SK-N-SH (cell line): ENCODE results near the gene CHD2. TPM values are rescaled to one million over a fixed set of nuclear protein-coding genes. Genes with fewer than 3 reads are reported as not detected.
"Not testable (repeated sequence)": the region's sequence is repeated elsewhere in the genome, so short reads cannot be mapped to it uniquely, and the experiment has no call there.

ENCODE experiments used
- CTCF ChIA-PET: fragments of 300-600, 350-600 bp; formaldehyde crosslinking; extraction: SDS; loops from one replicate; lab custom pipeline; 2021; lab: Yijun Ruan, JAX
- POLR2A ChIA-PET: fragments of 350-600 bp; sonication (Branson Sonifier 250); formaldehyde crosslinking; extraction: SDS; loops from one replicate; lab custom pipeline; 2020; ENCODE audit warnings: antibody characterized with exemption, inconsistent platforms; lab: Yijun Ruan, JAX
- DNase-seq: peaks from one replicate; pipeline ENCODE4 v3.0.0; 2012
- H2AFZ ChIP-seq: fragments of 200-600 bp; sonication (generic); 2 replicates; pipeline ENCODE4 v1.8.1; 2016; ENCODE audit warnings: antibody characterized with exemption, mild to moderate bottlenecking, low read depth
- H3F3A ChIP-seq: fragments of 200-600 bp; sonication (generic); replicated peaks from 2 replicates; pipeline ENCODE3; 2016; ENCODE audit warnings: antibody characterized with exemption, mild to moderate bottlenecking; ENCODE audit not compliant: insufficient read depth
- H3K27ac ChIP-seq, 2 experiments: fragments of 200-500 bp in 1 of 2; fragments of 200-600 bp in 1 of 2; sonication (Bioruptor generic) in 1 of 2; sonication (generic), shearing (Covaris generic) in 1 of 2; 2 replicates each; pipeline versions ENCODE4 v1.5.1 to v1.6.1; 2014 to 2016; ENCODE audit warnings: low read depth in 2 of 2, inconsistent platforms in 1 of 2, low read length in 1 of 2, mild to moderate bottlenecking in 1 of 2, mixed read lengths in 1 of 2
- H3K27me3 ChIP-seq: fragments of 200-600 bp; sonication (generic), shearing (Covaris generic); 2 replicates; pipeline ENCODE4 v1.6.1; 2016; ENCODE audit warnings: mixed run types; ENCODE audit not compliant: insufficient read depth
- H3K36me3 ChIP-seq, 2 experiments: fragments of 200-500 bp in 1 of 2; fragments of 200-600 bp in 1 of 2; sonication (Bioruptor generic) in 1 of 2; sonication (generic) in 1 of 2; replicated peaks in 1 of 2; 2 replicates each; pipeline versions ENCODE3 to v1.5.1; 2014 to 2016; ENCODE audit warnings: low read length in 1 of 2, mild to moderate bottlenecking in 1 of 2; ENCODE audit not compliant: insufficient read depth in 2 of 2, control insufficient read depth in 1 of 2
- H3K4me1 ChIP-seq, 2 experiments: fragments of 200-500 bp in 1 of 2; fragments of 200-600 bp in 1 of 2; sonication (Bioruptor generic) in 1 of 2; sonication (generic), shearing (Covaris generic) in 1 of 2; 2 replicates each; pipeline versions ENCODE4 v1.5.1 to v1.6.1; 2014 to 2016; ENCODE audit warnings: low read depth in 1 of 2, low read length in 1 of 2, mixed run types in 1 of 2; ENCODE audit not compliant: insufficient read depth in 2 of 2, control insufficient read depth in 1 of 2
- H3K4me2 ChIP-seq: fragments of 200-600 bp; sonication (generic), shearing (Covaris generic); 2 replicates; pipeline ENCODE4 v1.6.1; 2017; ENCODE audit warnings: mixed run types
- H3K4me3 ChIP-seq, 2 experiments: fragments of 200-500 bp in 1 of 2; fragments of 200-600 bp in 1 of 2; sonication (Bioruptor generic) in 1 of 2; sonication (generic), shearing (Covaris generic) in 1 of 2; 2 replicates each; pipeline versions ENCODE4 v1.5.1 to v1.8.1; 2014 to 2016; ENCODE audit warnings: low read depth in 2 of 2, inconsistent platforms in 1 of 2, low read length in 1 of 2, mild to moderate bottlenecking in 1 of 2, mixed read lengths in 1 of 2, moderate library complexity in 1 of 2
- H3K79me2 ChIP-seq: fragments of 200-600 bp; sonication (generic); 2 replicates; pipeline ENCODE4 v1.8.1; 2017; ENCODE audit warnings: mild to moderate bottlenecking; ENCODE audit not compliant: insufficient read depth
- H3K9ac ChIP-seq: fragments of 200-600 bp; sonication (generic); 2 replicates; pipeline ENCODE4 v1.6.1; 2017; ENCODE audit warnings: mixed run types
- H3K9me2 ChIP-seq: fragments of 200-600 bp; sonication (generic); 2 replicates; pipeline ENCODE4 v1.6.1; 2017; ENCODE audit warnings: mixed run types
- H3K9me3 ChIP-seq: fragments of 200-600 bp; sonication (generic); 2 replicates; pipeline ENCODE4 v1.6.1; 2017; ENCODE audit warnings: mixed run types, mild to moderate bottlenecking, moderate library complexity
- H4K20me1 ChIP-seq: fragments of 200-600 bp; sonication (generic); 2 replicates; pipeline ENCODE4 v1.6.1; 2017; ENCODE audit warnings: mild to moderate bottlenecking, mixed run types; ENCODE audit not compliant: insufficient read depth
- CHD2 ChIP-seq: fragments of 150-350 bp; IDR thresholded peaks from 2 replicates; pipeline ENCODE4 v1.6.1; 2018; ENCODE audit warnings: low read length; ENCODE audit not compliant: partially characterized antibody
- ELF1 ChIP-seq: IDR thresholded peaks from 2 replicates; pipeline ENCODE4 v1.4.0; 2012
- FOSL2 ChIP-seq: IDR thresholded peaks from 2 replicates; pipeline ENCODE4 v1.4.0; 2012; ENCODE audit warnings: low read depth, mild to moderate bottlenecking, moderate library complexity, borderline replicate concordance
- GATA2 ChIP-seq: sonication (generic); formaldehyde crosslinking; IDR thresholded peaks from 2 replicates; pipeline ENCODE4 v1.5.0; 2020; ENCODE audit warnings: mild to moderate bottlenecking, missing genetic modification reagents
- MXI1 ChIP-seq: IDR thresholded peaks from 2 replicates; pipeline ENCODE4 v1.6.1; 2012; ENCODE audit warnings: mild to moderate bottlenecking, low read depth, low read length, improper control_type of control experiment
- NFIC ChIP-seq: IDR thresholded peaks from 2 replicates; pipeline ENCODE4 v1.4.0; 2012; ENCODE audit warnings: borderline replicate concordance
- PBX3 ChIP-seq: IDR thresholded peaks from 2 replicates; pipeline ENCODE4; 2012
- RCOR1 ChIP-seq: fragments of 150-350 bp; IDR thresholded peaks from 2 replicates; pipeline ENCODE4 v1.6.1; 2017; ENCODE audit warnings: antibody characterized with exemption, low read length
- RFX5 ChIP-seq: IDR thresholded peaks from 2 replicates; pipeline ENCODE4 v1.6.1; 2012; ENCODE audit warnings: mild to moderate bottlenecking, improper control_type of control experiment, low read length
- RXRA ChIP-seq: IDR thresholded peaks from 2 replicates; pipeline ENCODE4 v1.4.0; 2012; ENCODE audit warnings: low read depth, mild to moderate bottlenecking, borderline replicate concordance
- TCF12 ChIP-seq: IDR thresholded peaks from 2 replicates; pipeline ENCODE4 v1.4.0; 2012
- TEAD4 ChIP-seq: IDR thresholded peaks from 2 replicates; pipeline ENCODE4 v1.4.0; 2012; ENCODE audit warnings: mild to moderate bottlenecking, borderline replicate concordance; ENCODE audit not compliant: insufficient read depth
- WGBS: methylation state at CpG from one replicate; pipeline ENCODE4 v1.1.6; 2017; ENCODE audit warnings: low lambda C conversion rate; 5-methylcytosine and 5-hydroxymethylcytosine counted together
- polyA plus RNA-seq, 3 experiments: library from polyadenylated mRNA; depleted of rRNA; stranded (reverse); fragments of >200 nt; gene quantifications; 2 replicates each; pipeline ENCODE4 v1.2.3, GENCODE V29; 2012

Gene CHD2
- polyA plus RNA-seq, 1 of the 3 experiments (the other 2 are of a cell fraction): 25.3 TPM

- no peak for TF ChIP-seq PBX3
- TF ChIP-seq MXI1: no peak
- TF ChIP-seq RXRA: no peak
- no peak for TF ChIP-seq ELF1
- TF ChIP-seq GATA2 (CRISPR knock-in tag): no peak
- TF ChIP-seq RCOR1: no peak
- no peak for TF ChIP-seq CHD2
- TF ChIP-seq TEAD4: no peak
- no peak for TF ChIP-seq FOSL2
- TF ChIP-seq NFIC: no peak
- no peak for TF ChIP-seq TCF12
- TF ChIP-seq RFX5: no peak
- CTCF ChIA-PET: interaction anchor here (0.8 to 4.9 kb wide), 11 partner anchors 8 to 1082 kb away, joined by 3 to 68 read pairs (median 3); no protein-coding TSS in a partner anchor
- DNase-seq: peak; percentile 19
- no peaks in the 10 kb centered on the region for H3K9me2 ChIP-seq
- POLR2A ChIA-PET: no interaction called here
- H3K79me2 ChIP-seq: no peaks in the 10 kb centered on the region
- no peak overlapping the region for H3K4me2 ChIP-seq
- H3K36me3 ChIP-seq: no peaks in the 10 kb centered on the region
- no peaks in the 10 kb centered on the region for H3K9me3 ChIP-seq
- no peak overlapping the region for H2AFZ ChIP-seq
- no peak overlapping the region for H3K27ac ChIP-seq
- no peaks in the 10 kb centered on the region for H4K20me1 ChIP-seq
- H3F3A ChIP-seq: no peaks in the 10 kb centered on the region
- H3K4me1 ChIP-seq: peaks cover 0 to 8% of the 10 kb centered on the region in 2 experiments; a peak in 1 of 4 replicates
- WGBS: 87% methylated on average over 19 of the region's 20 CpGs
- H3K27me3 ChIP-seq: no peaks in the 10 kb centered on the region
- no peak overlapping the region for H3K4me3 ChIP-seq
- H3K9ac ChIP-seq: no peak overlapping the region
Measured at GRCh38 chr15:93037820-93038705, 137.9 kb downstream of the CHD2 start.

GRCh38 chr15:93039562-93040287 lies 139.6 kb downstream of the CHD2 start:
- CTCF ChIA-PET: interaction anchor here (1.1 to 2.3 kb wide), 5 partner anchors 8 to 1080 kb away, joined by 3 to 8 read pairs (median 5); no protein-coding TSS in a partner anchor
- H2AFZ ChIP-seq, H3K36me3 ChIP-seq, H3F3A ChIP-seq, H3K27ac ChIP-seq, H3K9me3 ChIP-seq, H3K27me3 ChIP-seq, POLR2A ChIA-PET, H3K9me2 ChIP-seq, H4K20me1 ChIP-seq, H3K9ac ChIP-seq, H3K4me2 ChIP-seq, H3K79me2 ChIP-seq, DNase-seq, H3K4me1 ChIP-seq, H3K4me3 ChIP-seq: not testable (repeated sequence)
- WGBS: 73% methylated on average over 13 of the region's 13 CpGs
